HG02798 (cell line): ENCODE measurements around the gene STRIP1.

Experiments used
- ATAC-seq: cut with Tn5 transposase; IDR thresholded peaks from one replicate; pipeline ENCODE4 v1.9.1; 2021; ENCODE audit warnings: mild to moderate bottlenecking; ENCODE audit not compliant: unreplicated experiment, poor library complexity

Gene STRIP1

DNA sequence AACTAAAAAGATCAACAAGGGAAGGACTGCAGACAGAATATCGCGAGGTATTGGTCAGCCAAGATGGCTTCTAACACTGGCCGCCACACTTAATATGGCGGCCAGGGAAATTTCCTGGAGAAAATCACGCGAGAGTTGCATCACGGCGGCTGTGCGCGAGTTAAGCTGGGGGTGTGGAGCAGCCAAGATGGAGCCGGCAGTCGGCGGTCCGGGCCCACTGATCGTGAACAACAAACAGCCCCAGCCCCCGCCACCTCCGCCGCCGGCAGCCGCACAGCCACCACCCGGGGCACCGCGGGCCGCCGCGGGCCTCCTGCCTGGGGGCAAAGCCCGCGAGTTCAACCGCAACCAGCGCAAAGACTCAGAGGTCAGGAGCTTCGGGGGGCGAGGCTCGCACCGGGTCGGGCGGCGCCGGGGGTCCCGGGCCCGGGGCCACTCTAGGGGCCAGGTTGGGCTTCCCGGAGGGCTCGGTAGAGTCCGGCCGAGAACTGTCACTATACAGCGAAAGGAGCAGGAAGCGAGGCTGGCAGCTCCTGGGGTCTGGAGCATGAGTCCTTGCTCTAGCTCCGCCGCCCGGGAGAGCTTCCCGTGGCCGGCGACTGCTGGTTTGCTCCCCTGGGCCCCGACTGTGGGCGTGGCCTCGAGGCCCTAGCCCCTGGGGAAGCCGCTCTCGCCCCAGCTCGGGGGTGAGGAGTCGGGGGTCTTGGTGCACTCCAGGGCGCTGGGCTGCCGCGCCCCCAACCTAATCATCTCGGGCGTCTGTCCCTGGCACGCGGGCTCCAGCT, at the start of gene STRIP1:
Gene STRIP1 (plus strand): TSS at position 174 of the 785 bp plus-strand sequence. CDS start 14 bp downstream, at position 188.
- peak; percentile 88 for ATAC-seq

DNA sequence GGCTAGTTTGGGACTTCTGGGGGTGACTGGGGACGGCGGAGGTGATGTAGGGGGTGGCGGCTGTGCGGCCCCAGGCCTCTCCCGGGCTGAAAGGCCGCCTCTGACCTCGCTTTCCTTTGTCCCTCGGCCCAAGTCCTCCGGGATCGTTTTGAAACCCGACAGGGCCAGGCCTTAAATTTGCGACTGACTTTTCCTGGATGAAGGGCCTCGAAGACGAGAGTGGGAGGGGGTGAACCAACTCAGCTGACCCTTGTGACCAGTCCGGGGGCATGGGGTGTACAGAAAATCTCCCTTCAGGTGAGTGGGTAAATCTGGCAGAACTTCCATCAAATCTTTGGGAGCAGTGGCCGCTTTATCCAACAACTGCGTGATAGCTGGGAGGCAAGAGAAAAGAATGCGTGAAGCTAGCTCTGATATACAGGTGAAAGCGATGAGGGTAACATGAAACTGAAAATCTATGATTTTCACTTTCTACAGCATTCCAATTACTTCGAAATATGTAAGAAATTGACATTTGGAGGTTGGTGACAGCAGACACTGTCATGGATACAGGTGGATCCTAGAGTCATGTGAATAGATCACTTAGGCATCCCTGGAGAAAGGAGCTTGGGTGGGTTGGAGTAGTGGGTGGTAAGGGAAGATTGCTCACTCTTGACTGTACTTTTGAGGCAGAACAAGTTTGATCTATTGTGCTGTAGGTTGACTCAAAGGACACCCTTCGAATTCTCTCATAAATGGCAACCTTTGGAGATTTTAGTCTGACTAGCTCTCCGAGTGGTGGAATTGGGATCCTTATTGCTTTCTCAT, 49.0 kb upstream of the STRIP1 start:
- no peak for ATAC-seq

DNA sequence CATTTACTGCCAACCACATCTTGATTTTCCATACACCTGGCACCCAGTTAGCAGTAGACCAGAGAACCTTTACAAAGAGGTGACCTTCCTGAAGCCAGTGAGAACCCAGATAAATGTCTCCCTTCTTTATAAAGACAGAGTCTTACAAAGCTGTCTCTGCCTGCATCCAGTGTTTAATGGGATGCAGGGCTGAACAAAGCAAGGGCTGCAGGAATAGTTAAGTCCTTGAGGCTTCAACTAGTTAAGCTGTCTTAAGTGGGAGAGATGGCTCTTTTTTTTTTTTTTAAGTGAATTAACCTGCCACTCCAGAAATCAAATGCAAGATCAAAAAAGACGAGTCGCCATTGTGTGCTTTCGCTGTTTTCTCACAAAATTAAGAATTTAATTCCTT, 48.4 kb upstream of the STRIP1 start:
- ATAC-seq, result no peak

DNA sequence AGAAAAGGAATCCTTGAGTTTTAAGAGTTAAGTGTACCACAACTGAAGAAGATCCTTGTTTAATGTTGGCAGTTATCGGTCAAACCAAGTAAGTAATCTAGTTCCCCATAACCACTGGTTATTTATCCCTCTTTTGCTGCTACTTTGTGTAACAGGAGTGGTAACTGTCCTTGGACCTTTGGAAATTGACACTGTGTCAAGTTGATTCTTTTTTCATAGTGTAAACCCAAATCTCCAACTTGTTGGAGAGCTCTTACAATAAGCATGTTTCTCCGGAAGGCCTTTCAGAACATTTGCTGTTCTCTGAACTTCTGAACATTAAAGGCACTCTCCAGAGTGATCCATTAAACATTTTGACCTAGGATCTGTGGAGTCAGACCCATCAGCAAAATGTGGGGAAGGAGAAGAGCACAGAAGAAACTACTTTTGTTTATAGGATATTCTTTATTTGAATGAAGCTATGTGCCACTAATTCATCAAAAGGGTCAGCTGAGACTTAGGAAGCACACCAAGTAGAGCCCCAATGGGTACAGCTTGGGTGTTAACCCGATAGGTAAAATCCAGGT, 46.0 kb upstream of the STRIP1 start:
- no peak for ATAC-seq

- ATAC-seq, result no peak
Observed at GRCh38 chr1:109989506-109990301, 44.7 kb upstream of the STRIP1 start.

- no peak for ATAC-seq
Observed at GRCh38 chr1:109990302-109990653, 44.1 kb upstream of the STRIP1 start.

DNA sequence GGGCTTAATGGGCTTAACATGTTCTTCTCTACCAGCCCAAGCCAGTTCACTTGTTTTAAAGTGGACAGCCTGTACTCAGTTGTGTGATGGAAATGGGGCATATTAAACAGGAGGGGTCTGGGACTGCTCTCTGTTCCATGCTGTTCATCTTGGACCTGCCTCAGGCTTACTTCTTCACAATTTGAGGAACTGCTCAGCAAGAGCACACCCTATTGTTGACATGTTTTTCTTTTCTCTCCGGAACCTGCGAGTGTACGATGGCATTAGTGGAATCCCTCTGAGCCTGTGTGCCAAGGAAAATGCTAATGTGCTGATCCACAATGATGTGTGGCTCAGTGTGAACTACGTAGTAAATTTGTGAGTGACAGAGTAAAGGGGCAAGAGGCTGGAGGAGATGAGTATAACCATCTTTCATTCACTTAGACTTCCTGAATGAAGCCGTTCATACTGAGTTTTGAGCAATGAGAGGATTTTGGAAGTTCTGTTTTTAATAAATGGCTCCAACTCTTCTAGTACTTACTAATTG, 43.0 kb upstream of the STRIP1 start:
- no peak for ATAC-seq

DNA sequence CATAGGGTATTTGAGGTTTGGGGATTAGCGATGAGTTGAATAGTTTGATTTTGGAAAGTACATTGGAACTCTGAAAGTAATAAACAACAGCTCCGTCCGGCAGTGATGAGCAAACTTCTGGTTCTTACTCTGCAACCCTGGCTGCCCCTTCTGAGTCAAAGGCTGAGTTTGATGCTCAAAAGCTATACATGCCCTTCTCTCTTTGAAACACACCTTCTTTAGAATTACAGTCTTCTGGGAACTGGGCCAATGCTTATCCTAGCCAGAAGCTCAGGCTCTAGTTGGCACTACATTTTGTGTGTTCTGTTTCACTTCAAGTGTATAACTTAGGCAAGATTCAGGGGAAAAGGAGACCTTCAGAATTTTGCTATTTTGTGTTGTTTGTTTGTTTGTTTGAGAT, 40.5 kb upstream of the STRIP1 start:
- no peak for ATAC-seq

DNA sequence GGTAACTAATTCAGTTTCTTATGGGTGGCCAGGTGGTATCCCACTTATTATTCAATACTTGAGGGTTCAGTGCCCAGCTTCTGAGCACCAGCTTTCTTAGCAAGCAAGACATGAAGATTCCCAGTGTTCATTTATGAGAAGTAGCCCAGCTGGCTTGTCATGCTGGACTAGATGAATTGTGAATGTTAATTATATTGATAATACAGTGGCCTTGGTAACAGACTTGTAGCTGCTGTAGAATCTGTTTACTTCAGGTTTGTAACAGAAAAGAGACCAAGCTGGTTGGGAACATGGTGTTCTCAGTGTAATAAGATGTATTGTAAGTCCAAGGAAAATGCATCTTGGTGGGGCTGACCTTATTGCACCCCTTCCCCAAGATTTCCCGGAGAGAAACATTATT, 39.8 kb upstream of the STRIP1 start:
- no peak for ATAC-seq

DNA sequence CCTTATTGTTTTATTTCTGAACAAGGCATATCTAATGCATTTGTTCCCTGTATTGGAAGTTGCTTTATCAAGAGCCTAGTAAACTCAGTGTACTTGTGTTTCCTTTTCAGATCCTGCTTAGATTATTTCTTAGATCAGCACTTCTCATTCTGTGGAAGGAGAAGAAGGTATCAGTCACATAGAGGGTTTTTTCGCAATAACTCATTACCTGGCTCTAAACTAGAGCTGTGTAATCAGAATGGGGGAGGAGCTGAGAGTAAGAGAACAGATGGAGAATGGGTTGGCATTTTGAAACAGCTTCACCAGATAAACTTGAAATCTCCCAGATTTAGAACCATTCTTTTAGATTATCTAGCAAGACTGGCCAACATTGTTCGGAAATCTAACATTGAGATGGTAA, 38.9 kb upstream of the STRIP1 start:
- no peak for ATAC-seq

DNA sequence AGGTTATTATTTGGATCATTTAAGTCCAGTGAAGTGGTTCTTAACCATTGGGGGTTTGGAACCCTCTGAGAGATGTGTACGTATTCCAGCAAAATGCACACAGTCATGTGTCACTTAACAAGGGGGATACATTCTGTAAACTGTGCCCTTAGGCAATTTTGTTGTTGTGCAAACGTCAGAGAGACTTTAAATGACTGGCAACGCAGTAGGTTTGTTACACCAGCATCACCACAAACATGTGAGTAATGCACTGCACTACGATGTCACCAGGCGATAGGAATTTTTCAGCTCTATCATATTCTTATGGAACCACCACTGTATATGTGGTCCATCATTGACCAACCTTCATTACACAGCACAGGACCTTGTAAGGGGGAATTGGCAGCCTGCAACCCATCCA, 37.9 kb upstream of the STRIP1 start:
- no peak for ATAC-seq

DNA sequence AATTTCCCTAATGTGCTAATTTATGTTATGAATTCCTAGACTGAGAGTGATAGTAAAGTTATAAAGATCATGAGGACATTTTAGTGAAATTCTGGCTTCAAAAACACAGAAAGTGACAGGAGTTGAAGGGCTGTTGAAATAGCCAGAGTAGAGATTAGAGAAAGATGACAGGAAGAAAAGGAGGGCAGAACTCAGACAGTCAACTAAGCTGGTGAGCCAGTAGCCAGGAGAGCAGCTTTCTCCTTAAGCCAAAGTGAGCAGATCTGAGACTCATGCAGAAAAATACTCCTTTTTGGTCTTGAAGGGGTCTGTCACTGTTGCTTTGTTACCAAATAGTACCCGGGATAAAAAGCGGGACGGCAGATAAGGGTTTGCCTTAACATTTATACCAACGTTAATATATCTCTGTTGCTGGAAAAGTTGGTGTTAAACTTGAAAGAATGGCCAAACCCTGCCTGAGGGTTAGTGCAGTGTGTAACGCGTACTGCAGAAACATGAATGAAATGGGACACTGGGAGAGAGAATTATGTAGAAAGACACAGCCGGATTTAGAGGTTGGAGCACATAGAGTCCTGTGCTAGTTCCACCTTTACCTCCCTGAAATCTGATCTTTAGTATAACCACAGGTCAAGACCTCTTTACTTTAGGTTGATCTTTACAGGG, 37.1 kb upstream of the STRIP1 start:
- ATAC-seq, result no peak

DNA sequence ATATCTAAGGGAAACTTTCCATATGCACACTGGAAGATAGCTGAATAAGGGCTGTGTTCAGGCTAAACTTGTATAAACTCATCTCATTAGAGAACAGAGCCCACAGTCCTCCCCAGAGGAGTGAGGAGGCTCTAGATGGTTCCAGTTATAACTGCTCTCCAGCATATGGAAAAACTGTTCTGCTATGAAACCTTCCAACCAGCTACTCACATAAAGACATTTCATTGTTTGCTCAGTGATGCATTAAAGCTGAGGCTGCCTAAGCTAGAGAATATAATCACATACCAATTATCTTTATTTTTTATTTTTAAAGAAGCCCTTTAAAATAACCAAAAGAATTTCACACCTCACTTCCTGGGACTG, 36.6 kb upstream of the STRIP1 start:
- ATAC-seq, result no peak

DNA sequence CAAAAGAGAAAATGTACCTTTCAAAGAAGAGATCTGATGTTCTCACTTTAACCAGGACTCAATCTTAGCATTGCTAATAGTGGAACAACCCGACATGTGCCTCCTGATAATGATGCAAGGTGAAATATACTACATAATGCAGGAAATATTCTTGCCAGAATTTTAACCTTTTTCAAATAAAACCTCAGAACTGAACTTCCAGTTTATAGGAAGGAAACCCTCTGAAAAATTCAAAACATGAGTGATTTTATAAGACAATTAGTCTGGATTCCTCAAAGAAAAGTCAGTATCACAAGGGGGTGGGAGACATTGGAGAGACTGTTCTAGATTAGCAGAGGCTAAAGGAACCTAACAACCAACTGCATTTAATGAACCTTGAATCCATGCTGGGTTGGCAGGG, 31.7 kb upstream of the STRIP1 start:
- no peak for ATAC-seq

DNA sequence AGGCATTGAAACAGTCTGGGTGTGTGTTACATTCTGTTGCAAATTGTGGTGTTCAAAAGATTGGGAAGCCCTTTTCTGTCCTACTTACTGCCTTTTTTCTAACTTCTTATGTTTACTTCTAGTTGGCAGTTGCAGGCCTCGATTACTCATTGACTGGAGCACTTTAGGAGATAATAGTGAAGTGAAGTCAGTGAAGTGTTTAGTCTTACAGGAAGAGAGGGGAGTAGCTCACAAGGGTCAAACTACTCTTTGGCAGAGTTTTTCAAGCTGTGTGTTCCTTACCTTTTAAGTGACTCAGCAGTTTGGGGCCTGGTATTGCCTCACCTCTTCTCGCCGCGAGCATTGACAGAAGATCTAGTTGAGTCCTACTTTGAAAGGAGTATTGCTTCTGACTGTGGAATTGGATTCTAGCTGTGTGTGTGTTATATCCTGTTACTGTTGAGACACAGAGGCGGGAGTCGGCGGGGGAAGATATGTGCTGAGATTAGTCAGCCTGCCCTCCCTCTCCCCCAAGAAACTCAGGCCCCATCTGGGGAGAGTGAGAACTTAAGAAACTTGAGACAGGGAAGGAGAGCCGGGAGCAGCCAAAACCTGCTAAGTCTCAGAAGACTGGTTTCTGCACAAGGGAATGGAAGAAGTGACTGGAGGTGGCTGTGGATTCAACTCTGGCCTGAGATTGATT, 30.5 kb upstream of the STRIP1 start:
- ATAC-seq, result no peak

DNA sequence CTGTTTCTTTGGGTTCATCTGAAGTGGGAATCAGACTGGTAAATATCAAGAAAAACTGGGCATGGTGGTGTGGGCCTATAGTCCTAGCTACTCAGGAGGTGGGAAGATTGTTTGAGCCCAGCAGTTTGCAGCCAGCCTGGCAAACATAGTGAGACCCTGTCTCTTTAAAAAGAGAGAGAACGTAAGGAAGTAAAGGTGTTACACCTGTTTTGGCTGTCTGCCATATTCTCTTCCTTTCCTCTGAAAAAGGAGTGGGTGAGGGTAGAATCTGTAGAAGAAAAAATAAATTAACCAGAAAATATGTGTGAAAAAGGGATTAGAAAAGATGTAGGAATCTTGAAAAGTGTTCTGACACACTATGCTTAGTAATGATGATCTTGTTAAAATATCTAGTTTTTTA, 29.8 kb upstream of the STRIP1 start:
- ATAC-seq, result no peak

DNA sequence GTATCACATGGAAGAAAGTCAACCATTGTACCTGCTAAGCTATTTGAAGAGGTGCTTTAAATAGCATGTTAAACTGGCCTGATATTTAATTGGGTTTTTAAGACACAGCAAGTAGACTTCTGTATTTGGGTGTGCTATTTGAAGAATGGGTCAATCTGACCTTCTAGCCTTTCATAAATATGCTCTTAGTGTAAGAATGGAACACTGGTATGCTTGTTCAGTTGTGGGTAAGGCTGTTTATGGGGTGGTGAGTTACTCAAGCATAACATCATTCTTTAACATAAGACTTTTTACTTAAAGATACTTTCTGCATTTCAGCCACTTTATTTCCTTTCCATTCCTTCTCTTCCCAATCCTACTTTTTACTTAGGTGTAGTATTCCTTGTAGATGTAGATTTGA, 28.5 kb upstream of the STRIP1 start:
- ATAC-seq, result no peak

DNA sequence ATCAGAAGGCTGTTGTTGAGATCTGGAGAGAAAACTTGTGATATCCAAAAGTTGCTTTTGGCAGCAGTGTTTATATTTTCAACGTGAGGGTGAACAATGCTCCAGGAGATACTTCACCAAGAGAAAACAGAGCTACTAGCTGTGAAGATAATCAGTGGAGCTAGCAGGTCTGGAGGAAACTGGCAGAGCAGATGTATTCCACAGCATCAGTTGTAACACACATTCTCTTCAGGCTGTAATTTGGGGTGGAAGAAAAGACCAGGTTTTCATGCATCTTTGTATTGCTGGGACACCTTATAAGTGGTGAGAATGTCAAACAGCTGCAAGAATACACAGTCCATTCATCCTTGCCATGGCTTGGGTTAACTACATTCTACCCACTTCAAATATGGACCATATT, 27.9 kb upstream of the STRIP1 start:
- no peak for ATAC-seq

GRCh38 chr1:110007046-110007830, 27.2 kb upstream of the STRIP1 start:
- no peak for ATAC-seq
